Activated T-cell treated with anti-CD3 and anti-CD28 coated beads, Interleukin-2, amount 50 U/mL, for 24 hours (primary cell): ENCODE measurements around the gene KRTAP5-6.
"Not testable (repeated sequence)": the region's sequence is repeated elsewhere in the genome, so short reads cannot be mapped to it uniquely, and the experiment has no call there.

ENCODE experiments used
- DNase-seq: peaks from one replicate; pipeline ENCODE4 v3.0.0-alpha.2; 2020
- H3K27ac Mint-ChIP-seq: 2 replicates; pipeline ENCODE4 v1.8.0; 2020; ENCODE audit warnings: mild to moderate bottlenecking, mixed read lengths
- H3K27me3 Mint-ChIP-seq: 2 replicates; pipeline ENCODE4 v1.8.0; 2020; ENCODE audit warnings: mixed read lengths
- H3K36me3 Mint-ChIP-seq: 2 replicates; pipeline ENCODE4 v1.8.0; 2020; ENCODE audit warnings: low read depth, mixed read lengths
- H3K4me1 Mint-ChIP-seq: 2 replicates; pipeline ENCODE4 v1.8.0; 2020; ENCODE audit warnings: low read depth, mixed read lengths
- H3K4me3 Mint-ChIP-seq: 2 replicates; pipeline ENCODE4 v1.8.0; 2020; ENCODE audit warnings: mild to moderate bottlenecking, moderate library complexity, mixed read lengths
- H3K9me3 Mint-ChIP-seq: 2 replicates; pipeline ENCODE4 v1.8.0; 2020; ENCODE audit warnings: mixed read lengths

KRTAP5-6 gene

GRCh38 chr11:1655168-1656060 lies 41.6 kb upstream of the KRTAP5-6 start:
- Mint-ChIP-seq H3K4me3 (no peak overlapping the region), H3K27ac (no peak overlapping the region), H3K27me3 (peaks cover 38% of the 10 kb centered on the region), H3K4me1 (peaks cover 4% of the 10 kb centered on the region), H3K9me3 (no peaks in the 10 kb centered on the region), H3K36me3 (no peaks in the 10 kb centered on the region)
- DNase-seq: no peak

- Mint-ChIP-seq H3K27me3 (peaks cover 42% of the 10 kb centered on the region), H3K4me3 (no peak overlapping the region), H3K9me3 (no peaks in the 10 kb centered on the region), H3K4me1 (peaks cover 4% of the 10 kb centered on the region), H3K36me3 (no peaks in the 10 kb centered on the region), H3K27ac (no peak overlapping the region)
- no peak for DNase-seq
Observed at GRCh38 chr11:1656061-1656441, 40.9 kb upstream of the KRTAP5-6 start.

- peaks cover 43% of the 10 kb centered on the region for H3K27me3 Mint-ChIP-seq
- no peak overlapping the region for H3K4me3 Mint-ChIP-seq
- no peaks in the 10 kb centered on the region for H3K36me3 Mint-ChIP-seq
Observed at GRCh38 chr11:1656670-1657069, 40.3 kb upstream of the KRTAP5-6 start.

GRCh38 chr11:1659506-1659905 lies 37.5 kb upstream of the KRTAP5-6 start:
- H3K4me1 Mint-ChIP-seq: peaks cover 5% of the 10 kb centered on the region
- H3K36me3 Mint-ChIP-seq: no peaks in the 10 kb centered on the region
- no peak for DNase-seq
- no peak overlapping the region for H3K27ac Mint-ChIP-seq
- peaks cover 40% of the 10 kb centered on the region for H3K27me3 Mint-ChIP-seq
- H3K9me3 Mint-ChIP-seq: no peaks in the 10 kb centered on the region
- H3K4me3 Mint-ChIP-seq: no peak overlapping the region

More at GRCh38 chr11:1656670-1657069, 40.3 kb upstream of the KRTAP5-6 start:
- peaks cover 4% of the 10 kb centered on the region for H3K4me1 Mint-ChIP-seq
- H3K9me3 Mint-ChIP-seq: no peaks in the 10 kb centered on the region
- H3K27ac Mint-ChIP-seq: no peak overlapping the region
- DNase-seq: no peak

- Mint-ChIP-seq H3K27ac (no peak overlapping the region), H3K9me3 (no peaks in the 10 kb centered on the region), H3K4me3 (no peak overlapping the region), H3K27me3 (peaks cover 35% of the 10 kb centered on the region), H3K4me1 (peaks cover 5% of the 10 kb centered on the region), H3K36me3 (no peaks in the 10 kb centered on the region)
- DNase-seq: no peak
Observed at GRCh38 chr11:1660111-1660867, 36.7 kb upstream of the KRTAP5-6 start.

- H3K27me3 Mint-ChIP-seq: peaks cover 35% of the 10 kb centered on the region
- H3K4me1 Mint-ChIP-seq, DNase-seq, H3K36me3 Mint-ChIP-seq, H3K4me3 Mint-ChIP-seq, H3K9me3 Mint-ChIP-seq, H3K27ac Mint-ChIP-seq: not testable (repeated sequence)
Observed at GRCh38 chr11:1661454-1662269, 35.3 kb upstream of the KRTAP5-6 start.

- H3K27ac Mint-ChIP-seq, H3K4me1 Mint-ChIP-seq, H3K4me3 Mint-ChIP-seq, H3K36me3 Mint-ChIP-seq, DNase-seq, H3K9me3 Mint-ChIP-seq: not testable (repeated sequence)
- peaks cover 40% of the 10 kb centered on the region for H3K27me3 Mint-ChIP-seq
Observed at GRCh38 chr11:1662699-1663283, 34.2 kb upstream of the KRTAP5-6 start.

- Mint-ChIP-seq H3K36me3 (no peaks in the 10 kb centered on the region), H3K4me3 (no peak overlapping the region), H3K27ac (no peak overlapping the region), H3K27me3 (peaks cover 44% of the 10 kb centered on the region), H3K9me3 (no peaks in the 10 kb centered on the region), H3K4me1 (peaks cover 2% of the 10 kb centered on the region)
- DNase-seq: no peak
Observed at GRCh38 chr11:1665313-1665712, 31.7 kb upstream of the KRTAP5-6 start.

- Mint-ChIP-seq H3K27ac (no peak overlapping the region), H3K4me1 (no peaks in the 10 kb centered on the region), H3K36me3 (no peaks in the 10 kb centered on the region), H3K27me3 (peaks cover 38% of the 10 kb centered on the region), H3K4me3 (no peak overlapping the region), H3K9me3 (no peaks in the 10 kb centered on the region)
- no peak for DNase-seq
Observed at GRCh38 chr11:1667121-1667850, 29.7 kb upstream of the KRTAP5-6 start.

GRCh38 chr11:1667906-1668305 lies 29.1 kb upstream of the KRTAP5-6 start:
- Mint-ChIP-seq H3K36me3 (no peaks in the 10 kb centered on the region), H3K27me3 (peaks cover 38% of the 10 kb centered on the region), H3K4me1 (no peaks in the 10 kb centered on the region), H3K4me3 (no peak overlapping the region), H3K9me3 (no peaks in the 10 kb centered on the region), H3K27ac (no peak overlapping the region)
- DNase-seq: no peak

GRCh38 chr11:1668911-1669473 lies 28.0 kb upstream of the KRTAP5-6 start:
- DNase-seq: no peak
- Mint-ChIP-seq H3K9me3 (no peaks in the 10 kb centered on the region), H3K4me3 (no peak overlapping the region), H3K4me1 (no peaks in the 10 kb centered on the region), H3K27ac (no peak overlapping the region), H3K27me3 (peaks cover 42% of the 10 kb centered on the region), H3K36me3 (no peaks in the 10 kb centered on the region)

GRCh38 chr11:1669546-1670218 lies 27.3 kb upstream of the KRTAP5-6 start:
- peaks cover 47% of the 10 kb centered on the region for H3K27me3 Mint-ChIP-seq
- H3K9me3 Mint-ChIP-seq: no peaks in the 10 kb centered on the region
- no peak overlapping the region for H3K4me3 Mint-ChIP-seq
- no peaks in the 10 kb centered on the region for H3K4me1 Mint-ChIP-seq
- DNase-seq: no peak
- H3K27ac Mint-ChIP-seq: no peak overlapping the region
- H3K36me3 Mint-ChIP-seq: no peaks in the 10 kb centered on the region

- not testable (repeated sequence) for H3K27ac Mint-ChIP-seq, DNase-seq, H3K36me3 Mint-ChIP-seq, H3K9me3 Mint-ChIP-seq, H3K4me1 Mint-ChIP-seq, H3K4me3 Mint-ChIP-seq
- peaks cover 47% of the 10 kb centered on the region for H3K27me3 Mint-ChIP-seq
Observed at GRCh38 chr11:1670457-1670856, 26.5 kb upstream of the KRTAP5-6 start.
